ENCODE measurements around the gene JPT1.

JPT1 gene

DNA sequence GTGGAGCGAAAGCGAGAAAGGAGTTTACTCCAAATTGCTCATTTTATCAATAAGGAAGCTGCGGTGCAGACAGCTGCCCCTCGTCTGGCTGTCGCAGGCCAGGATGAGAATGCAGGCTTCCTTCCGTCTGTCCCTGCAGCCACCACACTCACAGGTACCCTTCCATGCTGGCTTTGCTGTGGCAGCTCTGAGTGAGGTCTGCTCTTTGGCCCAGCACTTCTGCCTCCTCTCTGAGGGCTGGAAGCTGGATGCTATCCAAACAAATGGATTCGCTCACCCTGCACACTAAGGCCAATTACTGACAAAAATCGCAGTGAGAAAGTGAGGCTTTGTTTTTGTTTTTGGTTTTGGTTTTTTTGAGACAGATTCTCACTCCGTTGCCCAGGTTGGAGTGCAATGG lies 37.6 kb downstream of the JPT1 start:
- no peaks in the 10 kb centered on the region for H3K27me3 ChIP-seq (ENCODE audit: insufficient read depth, low read length, poor library complexity, severe bottlenecking)
- no peaks in the 10 kb centered on the region for H4K20me1 ChIP-seq (ENCODE audit: insufficient read depth, low read length, poor library complexity, severe bottlenecking)
- no peak overlapping the region for H3K4me2 ChIP-seq (ENCODE audit: low read depth, low read length, poor library complexity, severe bottlenecking)
- no peaks in the 10 kb centered on the region for H3K9me3 ChIP-seq (ENCODE audit: insufficient read depth, low read depth, low read length)
- TF ChIP-seq EZH2phosphoT487 (IDR thresholded peaks at IDR 0.05; ENCODE audit: borderline replicate concordance), result no peak
- TF ChIP-seq CTCF (conservative IDR thresholded peaks at IDR 0.05; ENCODE audit: low read length), result no peak
- H3K4me1 ChIP-seq (ENCODE audit: insufficient read depth, low read length, poor library complexity, severe bottlenecking), result peaks cover 16% of the 10 kb centered on the region
- 0 out of 2 replicates have a peak, but pooled peaks cover 2% of the 10 kb centered on the region for H3F3A ChIP-seq (ENCODE audit: low read depth)
- peaks cover 17% of the 10 kb centered on the region for H3K79me2 ChIP-seq (ENCODE audit: insufficient read depth, low read length)
- no peak overlapping the region for H3K4me3 ChIP-seq (ENCODE audit: low read length, poor library complexity, severe bottlenecking)
- no peak overlapping the region for H3K9ac ChIP-seq (ENCODE audit: low read depth, low read length, poor library complexity, severe bottlenecking)
- no peaks in the 10 kb centered on the region for H3K9me2 ChIP-seq (replicated peaks; ENCODE audit: low read depth, low read length)
- H2AFZ ChIP-seq (ENCODE audit: low read length), result no peak overlapping the region
- H3K36me3 ChIP-seq (ENCODE audit: insufficient read depth, low read length), result no peaks in the 10 kb centered on the region; the same call in 1 of the 2 replicates

DNA sequence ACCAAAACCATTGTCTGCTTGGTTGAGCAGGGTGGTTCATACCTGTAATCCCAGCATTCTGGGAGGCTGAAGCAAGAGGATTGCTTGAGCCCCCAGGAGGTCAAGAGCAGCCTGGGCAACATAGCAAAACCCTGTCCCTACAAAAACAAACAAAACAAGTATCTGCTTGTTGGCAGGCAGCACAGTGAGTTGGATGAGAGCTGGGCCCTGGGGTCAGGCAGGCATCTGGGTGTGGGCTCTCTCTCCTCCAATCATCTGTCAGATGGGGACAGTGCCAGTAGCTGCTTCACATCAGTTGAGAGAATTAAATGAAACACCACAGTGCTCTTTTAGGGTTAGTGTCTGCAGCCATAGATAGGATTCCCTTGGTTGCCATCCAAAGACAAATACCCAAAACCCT lies 38.8 kb downstream of the JPT1 start:
- H3K9me3 ChIP-seq (ENCODE audit: insufficient read depth, low read depth, low read length), result no peaks in the 10 kb centered on the region
- no peaks in the 10 kb centered on the region for H3K9me2 ChIP-seq (replicated peaks; ENCODE audit: low read depth, low read length)
- no peaks in the 10 kb centered on the region for H3K36me3 ChIP-seq (ENCODE audit: insufficient read depth, low read length)
- H4K20me1 ChIP-seq (ENCODE audit: insufficient read depth, low read length, poor library complexity, severe bottlenecking), result no peaks in the 10 kb centered on the region
- H3K4me3 ChIP-seq (ENCODE audit: low read length, poor library complexity, severe bottlenecking), result no peak overlapping the region
- 0 out of 2 replicates have a peak, but pooled peaks cover 4% of the 10 kb centered on the region for H3F3A ChIP-seq (ENCODE audit: low read depth)
- TF ChIP-seq EZH2phosphoT487 (IDR thresholded peaks at IDR 0.05; ENCODE audit: borderline replicate concordance), result no peak
- no peak for TF ChIP-seq CTCF (conservative IDR thresholded peaks at IDR 0.05; ENCODE audit: low read length)
- H3K4me2 ChIP-seq (ENCODE audit: low read depth, low read length, poor library complexity, severe bottlenecking), result no peak overlapping the region
- H3K79me2 ChIP-seq (ENCODE audit: insufficient read depth, low read length), result peaks cover 24% of the 10 kb centered on the region
- H2AFZ ChIP-seq (ENCODE audit: low read length), result no peak overlapping the region
- peaks cover 26% of the 10 kb centered on the region for H3K4me1 ChIP-seq (ENCODE audit: insufficient read depth, low read length, poor library complexity, severe bottlenecking)
- no peaks in the 10 kb centered on the region for H3K27me3 ChIP-seq (ENCODE audit: insufficient read depth, low read length, poor library complexity, severe bottlenecking)
- H3K9ac ChIP-seq (ENCODE audit: low read depth, low read length, poor library complexity, severe bottlenecking), result no peak overlapping the region

GRCh38 chr17:75114552-75115314 lies 39.6 kb downstream of the JPT1 start:
- Histone ChIP-seq H3K9me2 (replicated peaks; ENCODE audit: low read depth, low read length) (no peaks in the 10 kb centered on the region), H3F3A (ENCODE audit: low read depth) (0 out of 2 replicates have a peak, but pooled peaks cover 4% of the 10 kb centered on the region), H3K9ac (ENCODE audit: low read depth, low read length, poor library complexity, severe bottlenecking) (peak overlapping the region; percentile 69), H2AFZ (ENCODE audit: low read length) (peak overlapping the region; percentile 81), H3K4me3 (ENCODE audit: low read length, poor library complexity, severe bottlenecking) (peak overlapping the region; percentile 78), H3K9me3 (ENCODE audit: insufficient read depth, low read depth, low read length) (no peaks in the 10 kb centered on the region), H3K79me2 (ENCODE audit: insufficient read depth, low read length) (peaks cover 28% of the 10 kb centered on the region), H4K20me1 (ENCODE audit: insufficient read depth, low read length, poor library complexity, severe bottlenecking) (no peaks in the 10 kb centered on the region), H3K4me1 (ENCODE audit: insufficient read depth, low read length, poor library complexity, severe bottlenecking) (peaks cover 27% of the 10 kb centered on the region), H3K27me3 (ENCODE audit: insufficient read depth, low read length, poor library complexity, severe bottlenecking) (no peaks in the 10 kb centered on the region), H3K4me2 (ENCODE audit: low read depth, low read length, poor library complexity, severe bottlenecking) (peak overlapping the region; percentile 72), H3K36me3 (ENCODE audit: insufficient read depth, low read length) (no peaks in the 10 kb centered on the region)
- TF ChIP-seq CTCF (conservative IDR thresholded peaks at IDR 0.05; ENCODE audit: low read length) (no peak), EZH2phosphoT487 (IDR thresholded peaks at IDR 0.05; ENCODE audit: borderline replicate concordance) (no peak)

Data from Loucy (cell line).